ENCODE data around the gene ADAM12. TPM values are rescaled to one million over a fixed set of nuclear protein-coding genes. Genes with fewer than 3 reads are reported as not detected.

ADAM12 gene
- total RNA-seq, result 5.8 TPM

GRCh38 chr10:126387931-126388911 lies at the start of gene ADAM12:
Gene ADAM12, minus strand, starts transcription at chr10:126388477. Its CDS starts 332 bp downstream, at chr10:126388145.
- peak; percentile 54 for ATAC-seq
- peak; percentile 65 for DNase-seq (ENCODE audit: low spot score)
- intact Hi-C loops (cut with DNase I), result no loop called here

GRCh38 chr10:126437635-126438406 lies 49.5 kb upstream of the ADAM12 start:
- ATAC-seq, result no peak
- no peak for DNase-seq (ENCODE audit: low spot score)
- intact Hi-C loops (cut with DNase I), result no loop called here

- ATAC-seq (no peak), DNase-seq (ENCODE audit: low spot score) (no peak)
- intact Hi-C loops (cut with DNase I), result no loop called here
Measured at GRCh38 chr10:126434235-126434634, 46.0 kb upstream of the ADAM12 start.

GRCh38 chr10:126433351-126433750 lies 45.1 kb upstream of the ADAM12 start:
- intact Hi-C loops (cut with DNase I), result no loop called here
- ATAC-seq, result no peak

GRCh38 chr10:126432507-126432906 lies 44.2 kb upstream of the ADAM12 start:
- no peak for ATAC-seq
- intact Hi-C loops (cut with DNase I), result no loop called here
- no peak for DNase-seq (ENCODE audit: low spot score)

More at GRCh38 chr10:126433351-126433750, 45.1 kb upstream of the ADAM12 start:
- no peak for DNase-seq (ENCODE audit: low spot score)

GRCh38 chr10:126431816-126432215 lies 43.5 kb upstream of the ADAM12 start:
- intact Hi-C loops (cut with DNase I), result no loop called here
- DNase-seq (ENCODE audit: low spot score) (no peak), ATAC-seq (no peak)

GRCh38 chr10:126430512-126430911 lies 42.2 kb upstream of the ADAM12 start:
- ATAC-seq (no peak), DNase-seq (ENCODE audit: low spot score) (no peak)
- intact Hi-C loops (cut with DNase I), result no loop called here

- intact Hi-C loops (cut with DNase I), result no loop called here
- ATAC-seq (no peak), DNase-seq (ENCODE audit: low spot score) (no peak)
Measured at GRCh38 chr10:126429275-126429674, 41.0 kb upstream of the ADAM12 start.

- no peak for ATAC-seq
- no peak for DNase-seq (ENCODE audit: low spot score)
- intact Hi-C loops (cut with DNase I), result loop anchor here (2.0 kb wide), 1 partner anchor 33 kb away; no protein-coding TSS in a partner anchor
Measured at GRCh38 chr10:126425489-126426065, 37.3 kb upstream of the ADAM12 start.

- DNase-seq (ENCODE audit: low spot score) (no peak), ATAC-seq (no peak)
- intact Hi-C loops (cut with DNase I), result no loop called here
Measured at GRCh38 chr10:126425032-126425431, 36.8 kb upstream of the ADAM12 start.

GRCh38 chr10:126423732-126424491 lies 35.6 kb upstream of the ADAM12 start:
- no peak for ATAC-seq
- intact Hi-C loops (cut with DNase I), result no loop called here

GRCh38 chr10:126422567-126422966 lies 34.3 kb upstream of the ADAM12 start:
- DNase-seq (ENCODE audit: low spot score) (no peak), ATAC-seq (no peak)
- intact Hi-C loops (cut with DNase I), result no loop called here

More at GRCh38 chr10:126423732-126424491, 35.6 kb upstream of the ADAM12 start:
- no peak for DNase-seq (ENCODE audit: low spot score)

- intact Hi-C loops (cut with DNase I), result no loop called here
- peak; percentile 68 for ATAC-seq
- DNase-seq (ENCODE audit: low spot score), result no peak
Measured at GRCh38 chr10:126421756-126422256, 33.5 kb upstream of the ADAM12 start.

GRCh38 chr10:126420567-126421300 lies 32.5 kb upstream of the ADAM12 start:
- intact Hi-C loops (cut with DNase I), result no loop called here
- ATAC-seq, result no peak
- no peak for DNase-seq (ENCODE audit: low spot score)

GRCh38 chr10:126417220-126417825 lies 29.0 kb upstream of the ADAM12 start:
- intact Hi-C loops (cut with DNase I), result no loop called here
- no peak for ATAC-seq
- no peak for DNase-seq (ENCODE audit: low spot score)

GRCh38 chr10:126409821-126410220 lies 21.5 kb upstream of the ADAM12 start:
- ATAC-seq (no peak), DNase-seq (ENCODE audit: low spot score) (no peak)
- intact Hi-C loops (cut with DNase I), result no loop called here

- intact Hi-C loops (cut with DNase I), result no loop called here
- ATAC-seq (no peak), DNase-seq (ENCODE audit: low spot score) (no peak)
Measured at GRCh38 chr10:126408953-126409641, 20.8 kb upstream of the ADAM12 start.

Measured in sciatic nerve (tissue), 2 donors.